Measurements from ENCODE around the gene C17orf50. TPM values are rescaled to one million over a fixed set of nuclear protein-coding genes. Genes with fewer than 3 reads are reported as not detected.

Gene C17orf50
- total and polyA plus RNA-seq, 2 of the 13 experiments (the other 11 are each of a cell fraction or from before 2014, with no cell fraction given) = not detected

DNA sequence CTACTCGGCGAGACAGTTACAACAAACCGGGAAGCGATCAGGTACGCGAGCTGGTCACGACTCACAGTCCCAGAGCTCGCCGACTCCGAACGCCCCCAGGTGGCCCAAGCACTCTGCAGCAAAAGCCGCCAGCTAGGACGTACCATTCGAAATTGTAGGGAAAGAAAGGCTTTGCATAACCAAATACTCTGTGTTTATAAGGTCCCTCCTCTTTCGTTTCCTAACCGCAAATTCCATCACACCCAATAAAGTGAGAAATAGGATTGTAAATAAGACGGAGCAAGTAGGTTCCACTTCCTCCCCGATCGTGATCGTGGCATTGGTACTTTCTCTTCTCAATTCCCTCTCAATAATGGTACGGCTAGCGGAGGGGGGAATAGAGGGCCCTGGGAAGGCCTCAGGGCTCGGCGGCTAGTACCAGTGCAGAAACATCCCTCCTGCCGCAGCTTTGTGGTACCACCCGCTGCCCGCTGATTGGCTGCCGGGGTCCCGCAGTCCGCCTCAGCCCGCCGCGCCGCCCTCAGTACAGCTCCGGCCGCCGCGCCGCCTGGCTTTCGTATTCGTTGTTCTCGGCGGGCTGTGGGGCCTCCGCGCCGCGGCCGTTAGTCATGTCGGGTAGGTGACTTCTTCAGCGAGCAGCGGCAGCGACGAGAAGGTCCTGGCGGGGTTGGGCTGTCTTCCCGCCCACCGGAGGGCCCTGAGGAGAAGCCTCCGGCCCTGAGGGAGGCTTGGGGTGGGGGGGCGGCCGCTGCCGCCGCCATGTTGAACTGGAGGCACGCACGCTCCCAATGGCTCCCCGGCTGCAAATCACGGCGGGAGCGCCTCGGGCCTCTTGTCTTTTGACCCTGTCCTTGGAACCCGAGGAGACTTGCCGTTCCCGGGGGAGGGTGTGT is 48.5 kb downstream of the C17orf50 start, which contains the start of gene TAF15 (continued):
- TF ChIP-seq, protein P1, sequence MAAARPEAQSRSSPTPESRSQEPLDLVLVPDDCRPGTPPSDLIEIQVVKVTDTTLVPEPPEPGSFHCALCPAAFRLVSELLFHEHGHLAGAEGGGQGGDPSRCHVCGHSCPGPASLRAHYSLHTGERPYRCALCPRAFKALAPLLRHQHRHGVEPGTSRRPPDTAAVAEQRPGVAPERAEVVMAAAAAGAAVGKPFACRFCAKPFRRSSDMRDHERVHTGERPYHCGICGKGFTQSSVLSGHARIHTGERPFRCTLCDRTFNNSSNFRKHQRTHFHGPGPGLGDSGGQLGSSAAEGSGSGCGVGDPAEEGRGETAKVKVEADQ (CRISPR knock-in tag; IDR thresholded peaks at IDR 0.05; ENCODE audit: borderline replicate concordance) = peak; percentile 73; the same call in 1 of the 2 replicates
- peak; percentile 43; the same call in 1 of the 2 replicates for TF ChIP-seq MAZ (IDR thresholded peaks at IDR 0.05; ENCODE audit: borderline replicate concordance, low read depth, low read length)
- peak; percentile 68; the same call in 1 of the 2 replicates for TF ChIP-seq MAZ (CRISPR knock-in tag; IDR thresholded peaks at IDR 0.05; ENCODE audit: low read depth)
- no peak for TF ChIP-seq JARID2 (CRISPR knock-in tag; IDR thresholded peaks at IDR 0.05; ENCODE audit: insufficient replicate concordance)
- no peak for TF ChIP-seq RARG (CRISPR knock-in tag; IDR thresholded peaks at IDR 0.05; ENCODE audit: low read depth)
- TF ChIP-seq MEIS1 (CRISPR knock-in tag; IDR thresholded peaks at IDR 0.05; ENCODE audit: borderline replicate concordance) = 0 out of 2 replicates have a peak, but pooled peaks have one; percentile 36
- TF ChIP-seq XBP1 (CRISPR knock-in tag; IDR thresholded peaks at IDR 0.05) = no peak; the same call in 1 of the 2 replicates
- no peak for TF ChIP-seq MBNL3 (CRISPR knock-in tag; conservative IDR thresholded peaks at IDR 0.05)
- TF ChIP-seq, protein P2, sequence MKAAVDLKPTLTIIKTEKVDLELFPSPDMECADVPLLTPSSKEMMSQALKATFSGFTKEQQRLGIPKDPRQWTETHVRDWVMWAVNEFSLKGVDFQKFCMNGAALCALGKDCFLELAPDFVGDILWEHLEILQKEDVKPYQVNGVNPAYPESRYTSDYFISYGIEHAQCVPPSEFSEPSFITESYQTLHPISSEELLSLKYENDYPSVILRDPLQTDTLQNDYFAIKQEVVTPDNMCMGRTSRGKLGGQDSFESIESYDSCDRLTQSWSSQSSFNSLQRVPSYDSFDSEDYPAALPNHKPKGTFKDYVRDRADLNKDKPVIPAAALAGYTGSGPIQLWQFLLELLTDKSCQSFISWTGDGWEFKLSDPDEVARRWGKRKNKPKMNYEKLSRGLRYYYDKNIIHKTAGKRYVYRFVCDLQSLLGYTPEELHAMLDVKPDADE (CRISPR knock-in tag; IDR thresholded peaks at IDR 0.05) = no peak
- TF ChIP-seq MEIS2 (CRISPR knock-in tag; IDR thresholded peaks at IDR 0.05) = peak; percentile 15; the same call in 1 of the 2 replicates
- TF ChIP-seq CREM (IDR thresholded peaks at IDR 0.05) = no peak; the same call in 1 of the 2 replicates
- TF ChIP-seq CREM (CRISPR knock-in tag; IDR thresholded peaks at IDR 0.05) = no peak
- TF ChIP-seq ZNF343 (CRISPR knock-in tag; IDR thresholded peaks at IDR 0.05) = peak; percentile 61; the same call in 1 of the 2 replicates
- TF ChIP-seq, protein P3, sequence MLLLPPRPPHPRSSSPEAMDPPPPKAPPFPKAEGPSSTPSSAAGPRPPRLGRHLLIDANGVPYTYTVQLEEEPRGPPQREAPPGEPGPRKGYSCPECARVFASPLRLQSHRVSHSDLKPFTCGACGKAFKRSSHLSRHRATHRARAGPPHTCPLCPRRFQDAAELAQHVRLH (CRISPR knock-in tag; IDR thresholded peaks at IDR 0.05; ENCODE audit: borderline replicate concordance, low read depth) = no peak
- TF ChIP-seq ZNF790 (CRISPR knock-in tag; IDR thresholded peaks at IDR 0.05; ENCODE audit: borderline replicate concordance) = peak; percentile 91; the same call in 1 of the 2 replicates
- no peak; the same call in none of the 2 replicates for TF ChIP-seq CEBPG (CRISPR knock-in tag; IDR thresholded peaks at IDR 0.05)
- peak; percentile 98; the same call in 1 of the 2 replicates for TF ChIP-seq GLI4 (CRISPR knock-in tag; IDR thresholded peaks at IDR 0.05; ENCODE audit: borderline replicate concordance)
- TF ChIP-seq RFX5 (IDR thresholded peaks at IDR 0.05; ENCODE audit: low read depth, low read length) = no peak; the same call in 1 of the 2 replicates
- TF ChIP-seq HNRNPUL1 (IDR thresholded peaks at IDR 0.05; ENCODE audit: low read depth, low read length) = peak; percentile 45; the same call in 1 of the 2 replicates
- TF ChIP-seq KLF9 (CRISPR knock-in tag; IDR thresholded peaks at IDR 0.05; ENCODE audit: low read depth) = no peak
- TF ChIP-seq SRF (IDR thresholded peaks at IDR 0.05; ENCODE audit: low read depth, low read length) = no peak
- TF ChIP-seq, protein P4, sequence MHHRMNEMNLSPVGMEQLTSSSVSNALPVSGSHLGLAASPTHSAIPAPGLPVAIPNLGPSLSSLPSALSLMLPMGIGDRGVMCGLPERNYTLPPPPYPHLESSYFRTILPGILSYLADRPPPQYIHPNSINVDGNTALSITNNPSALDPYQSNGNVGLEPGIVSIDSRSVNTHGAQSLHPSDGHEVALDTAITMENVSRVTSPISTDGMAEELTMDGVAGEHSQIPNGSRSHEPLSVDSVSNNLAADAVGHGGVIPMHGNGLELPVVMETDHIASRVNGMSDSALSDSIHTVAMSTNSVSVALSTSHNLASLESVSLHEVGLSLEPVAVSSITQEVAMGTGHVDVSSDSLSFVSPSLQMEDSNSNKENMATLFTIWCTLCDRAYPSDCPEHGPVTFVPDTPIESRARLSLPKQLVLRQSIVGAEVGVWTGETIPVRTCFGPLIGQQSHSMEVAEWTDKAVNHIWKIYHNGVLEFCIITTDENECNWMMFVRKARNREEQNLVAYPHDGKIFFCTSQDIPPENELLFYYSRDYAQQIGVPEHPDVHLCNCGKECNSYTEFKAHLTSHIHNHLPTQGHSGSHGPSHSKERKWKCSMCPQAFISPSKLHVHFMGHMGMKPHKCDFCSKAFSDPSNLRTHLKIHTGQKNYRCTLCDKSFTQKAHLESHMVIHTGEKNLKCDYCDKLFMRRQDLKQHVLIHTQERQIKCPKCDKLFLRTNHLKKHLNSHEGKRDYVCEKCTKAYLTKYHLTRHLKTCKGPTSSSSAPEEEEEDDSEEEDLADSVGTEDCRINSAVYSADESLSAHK (CRISPR knock-in tag; IDR thresholded peaks at IDR 0.05; ENCODE audit: borderline replicate concordance) = no peak
- TF ChIP-seq, protein P5, sequence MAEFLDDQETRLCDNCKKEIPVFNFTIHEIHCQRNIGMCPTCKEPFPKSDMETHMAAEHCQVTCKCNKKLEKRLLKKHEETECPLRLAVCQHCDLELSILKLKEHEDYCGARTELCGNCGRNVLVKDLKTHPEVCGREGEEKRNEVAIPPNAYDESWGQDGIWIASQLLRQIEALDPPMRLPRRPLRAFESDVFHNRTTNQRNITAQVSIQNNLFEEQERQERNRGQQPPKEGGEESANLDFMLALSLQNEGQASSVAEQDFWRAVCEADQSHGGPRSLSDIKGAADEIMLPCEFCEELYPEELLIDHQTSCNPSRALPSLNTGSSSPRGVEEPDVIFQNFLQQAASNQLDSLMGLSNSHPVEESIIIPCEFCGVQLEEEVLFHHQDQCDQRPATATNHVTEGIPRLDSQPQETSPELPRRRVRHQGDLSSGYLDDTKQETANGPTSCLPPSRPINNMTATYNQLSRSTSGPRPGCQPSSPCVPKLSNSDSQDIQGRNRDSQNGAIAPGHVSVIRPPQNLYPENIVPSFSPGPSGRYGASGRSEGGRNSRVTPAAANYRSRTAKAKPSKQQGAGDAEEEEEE (CRISPR knock-in tag; IDR thresholded peaks at IDR 0.05; ENCODE audit: borderline replicate concordance) = 0 out of 2 replicates have a peak, but pooled peaks have one; percentile 82
